Stimulated activated CD4-positive, alpha-beta T cell treated with anti-CD3 and anti-CD28 coated beads, Interleukin-15, amount 100 ng/mL, for 24 hours (primary cell): ENCODE results near the gene STXBP2.

Source experiments
- DNase-seq: peaks from one replicate; pipeline ENCODE4 v3.0.0-alpha.2; 2020

STXBP2 gene

DNA sequence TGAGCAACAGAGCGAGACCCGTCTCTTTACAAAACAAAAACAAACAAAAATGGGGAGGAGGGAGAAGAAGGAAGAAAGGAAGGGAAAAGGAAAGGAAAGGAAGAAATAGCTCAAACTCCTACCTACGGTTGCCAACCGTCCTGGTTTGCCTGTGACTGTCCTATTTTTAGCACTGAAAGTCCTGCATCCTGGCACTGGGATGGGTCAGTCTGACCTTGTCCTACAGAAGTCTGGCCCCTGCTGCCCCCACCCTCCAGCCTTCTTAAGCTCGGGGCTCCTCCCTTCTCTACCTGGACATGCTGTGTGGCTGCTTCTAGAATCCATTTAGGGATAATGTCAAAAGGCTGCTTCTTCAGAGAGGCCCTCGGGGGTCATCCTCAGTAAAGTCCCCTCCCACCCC is 1.2 kb upstream of the STXBP2 start:
- DNase-seq: no peak

DNA sequence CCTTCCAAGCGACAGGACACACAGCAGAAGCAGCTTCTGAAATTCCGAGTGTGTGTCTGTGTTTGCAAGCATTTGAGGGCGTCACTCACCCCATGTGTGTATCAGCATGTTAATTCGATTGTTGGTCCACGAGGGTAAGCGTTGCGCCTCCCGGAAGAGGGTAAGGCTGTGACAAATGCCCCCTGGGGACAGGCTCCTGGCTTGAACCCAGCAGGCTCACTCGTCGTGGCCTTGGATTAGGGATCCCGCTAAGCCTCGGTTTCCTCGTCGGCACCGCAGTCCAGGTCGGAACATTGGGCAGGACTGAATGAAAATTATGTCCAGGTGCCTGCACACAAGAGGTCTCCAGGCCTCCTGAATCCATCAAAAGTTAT is 606 bp upstream of the STXBP2 start:
- DNase-seq: no peak

DNA sequence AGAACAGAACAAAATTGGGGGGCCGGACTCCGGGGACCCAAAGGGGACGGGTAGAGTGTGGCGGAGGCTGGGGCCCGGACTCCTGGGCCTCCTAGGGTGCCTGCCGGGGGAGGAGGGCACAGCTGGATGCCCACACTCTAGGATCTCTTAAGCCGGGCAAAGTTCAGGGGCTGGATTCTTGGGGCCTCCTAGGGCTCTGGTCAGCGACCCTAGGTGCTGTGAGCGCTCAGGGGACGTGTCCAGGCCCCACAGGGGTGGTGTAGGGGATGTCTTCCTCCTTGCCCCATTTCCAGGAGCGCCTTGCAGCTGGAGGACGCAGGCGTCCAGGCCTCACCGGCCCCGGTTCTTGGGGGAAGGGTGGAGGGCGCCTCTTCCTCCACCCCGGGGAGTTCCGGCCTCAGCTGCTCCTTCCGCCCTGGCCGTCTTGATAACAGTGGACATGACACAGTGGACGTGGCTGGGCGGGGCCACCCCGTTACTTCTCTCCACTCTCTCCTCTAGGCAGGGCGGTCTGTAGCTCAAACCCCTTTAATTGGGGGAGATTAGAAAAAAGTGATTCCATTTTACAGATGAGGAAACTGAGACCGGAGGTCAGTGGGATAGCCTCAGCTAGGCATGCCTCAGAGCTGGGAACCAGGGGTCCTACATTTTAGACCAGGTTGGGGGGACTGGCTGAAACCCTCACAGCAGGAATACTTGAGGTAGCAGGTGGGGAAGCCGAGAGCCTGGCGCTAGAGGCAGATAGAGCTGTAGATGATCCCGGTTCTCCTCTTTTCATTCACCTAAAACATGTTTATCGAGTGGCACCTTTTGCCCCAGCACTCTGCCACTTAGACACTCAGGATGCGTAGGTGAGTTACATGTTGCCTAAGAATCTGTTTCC is 705 bp downstream of the STXBP2 start:
- peak; percentile 26 for DNase-seq

DNA sequence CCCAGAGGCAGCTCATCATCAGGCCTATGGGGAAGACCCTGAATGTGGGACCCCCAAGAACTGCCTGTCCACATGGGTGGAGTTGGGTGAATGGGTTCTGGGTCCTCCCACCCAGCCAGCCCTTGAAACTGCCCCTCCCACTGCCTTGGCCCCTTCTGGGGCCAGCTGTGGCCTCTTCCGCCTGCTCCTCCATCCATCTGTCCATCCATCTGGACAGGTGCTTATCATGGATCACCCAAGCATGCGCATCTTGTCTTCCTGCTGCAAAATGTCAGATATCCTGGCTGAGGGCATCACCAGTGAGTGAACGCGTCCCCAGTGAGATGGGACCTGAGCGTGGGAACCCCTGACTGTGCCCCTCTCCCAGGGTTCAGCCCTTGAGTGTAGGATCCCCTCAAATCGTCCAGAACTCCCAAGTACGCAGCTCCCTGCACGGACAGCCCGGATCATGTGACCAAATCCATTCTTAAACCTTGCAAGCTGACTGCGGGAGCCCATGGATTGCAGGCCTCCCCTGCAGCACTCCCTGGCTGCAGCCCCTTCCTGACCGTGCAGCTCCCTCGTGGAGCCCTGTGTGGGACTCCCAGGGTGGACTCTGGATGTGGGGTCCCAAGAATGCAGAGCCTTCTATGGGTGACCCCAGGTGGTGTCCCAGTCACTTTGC is 2.0 kb downstream of the STXBP2 start:
- DNase-seq: no peak

DNA sequence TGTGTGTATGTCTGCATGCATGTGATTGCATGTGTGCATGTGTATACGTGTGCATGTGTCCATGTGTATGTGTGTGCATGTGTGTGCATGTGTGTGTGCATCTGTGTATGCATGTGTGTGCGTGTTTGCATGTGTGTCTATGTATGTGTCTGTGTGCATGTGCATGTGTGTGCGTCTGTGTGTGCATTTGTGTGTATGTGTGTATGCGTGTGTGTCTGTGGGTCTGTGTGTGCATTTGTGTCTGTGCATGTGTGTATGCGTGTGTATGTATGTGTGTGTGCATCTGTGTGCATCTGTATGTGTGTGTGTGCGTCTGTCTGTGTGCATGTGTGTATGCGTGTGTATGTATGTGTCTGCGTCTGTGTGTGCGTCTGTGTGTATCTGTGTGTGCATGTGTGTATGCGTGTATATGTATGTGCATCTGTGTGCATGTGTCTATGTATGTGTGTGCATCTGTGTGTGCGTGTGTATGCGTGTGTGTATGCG is 3.0 kb downstream of the STXBP2 start:
- DNase-seq: no peak

DNA sequence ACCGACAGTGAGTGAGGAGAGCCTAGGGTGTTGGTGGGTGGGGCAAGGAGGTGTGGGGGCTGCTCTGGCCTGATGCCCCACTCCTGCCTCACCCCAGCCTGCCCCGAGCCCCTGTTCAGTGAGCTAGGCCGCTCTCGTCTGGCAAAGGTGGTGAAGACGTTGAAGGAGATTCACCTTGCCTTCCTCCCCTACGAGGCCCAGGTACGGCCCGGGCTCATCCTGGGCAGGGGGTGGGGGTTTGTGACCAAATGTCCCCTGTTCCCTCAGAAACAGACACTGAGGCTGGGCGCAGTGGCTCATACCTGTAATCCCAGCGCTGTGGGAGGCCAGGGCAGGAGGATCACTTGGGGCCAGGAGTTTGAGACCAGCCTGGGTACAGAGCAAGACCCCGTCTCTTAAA is 3.9 kb downstream of the STXBP2 start:
- DNase-seq: no peak

DNA sequence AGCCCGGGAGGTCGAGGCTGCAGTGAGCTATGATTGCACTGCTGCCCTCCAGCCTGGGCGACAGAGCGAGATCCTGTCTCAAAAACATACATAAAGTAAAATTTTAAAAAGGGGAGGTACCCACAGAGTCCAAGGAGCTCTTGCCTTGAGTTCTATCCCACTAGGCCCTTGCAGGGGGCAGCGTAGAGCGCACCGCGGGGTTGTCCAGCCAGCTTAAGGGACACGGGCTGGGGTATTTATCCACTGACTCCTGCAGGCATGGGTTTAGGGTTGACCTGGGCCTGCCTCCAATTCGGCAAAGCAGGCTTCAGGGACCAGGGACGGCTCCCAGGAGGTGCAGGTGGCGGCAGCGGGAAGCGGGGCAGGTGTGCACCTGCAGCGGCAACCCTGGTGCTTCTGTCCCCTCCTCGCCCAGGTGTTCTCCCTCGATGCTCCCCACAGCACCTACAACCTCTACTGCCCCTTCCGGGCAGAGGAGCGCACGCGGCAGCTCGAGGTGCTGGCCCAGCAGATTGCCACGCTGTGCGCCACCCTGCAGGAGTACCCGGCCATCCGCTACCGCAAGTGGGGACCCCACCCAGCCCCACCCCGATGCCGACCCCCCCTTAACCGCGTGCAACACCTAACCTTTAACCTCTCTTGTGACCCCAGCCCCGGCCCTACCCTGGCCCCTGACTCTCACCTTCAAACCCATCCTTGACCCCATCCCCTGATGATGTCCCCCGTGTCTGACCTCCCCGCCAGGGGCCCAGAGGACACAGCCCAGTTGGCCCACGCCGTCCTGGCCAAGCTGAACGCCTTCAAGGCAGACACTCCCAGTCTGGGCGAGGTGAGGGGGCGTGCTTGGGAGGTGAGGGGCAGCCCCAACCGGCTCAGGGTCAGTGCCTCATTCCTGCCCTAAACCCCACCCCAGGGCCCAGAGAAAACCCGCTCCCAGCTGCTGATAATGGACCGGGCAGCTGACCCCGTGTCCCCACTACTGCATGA is 4.7 kb downstream of the STXBP2 start:
- DNase-seq: no peak

DNA sequence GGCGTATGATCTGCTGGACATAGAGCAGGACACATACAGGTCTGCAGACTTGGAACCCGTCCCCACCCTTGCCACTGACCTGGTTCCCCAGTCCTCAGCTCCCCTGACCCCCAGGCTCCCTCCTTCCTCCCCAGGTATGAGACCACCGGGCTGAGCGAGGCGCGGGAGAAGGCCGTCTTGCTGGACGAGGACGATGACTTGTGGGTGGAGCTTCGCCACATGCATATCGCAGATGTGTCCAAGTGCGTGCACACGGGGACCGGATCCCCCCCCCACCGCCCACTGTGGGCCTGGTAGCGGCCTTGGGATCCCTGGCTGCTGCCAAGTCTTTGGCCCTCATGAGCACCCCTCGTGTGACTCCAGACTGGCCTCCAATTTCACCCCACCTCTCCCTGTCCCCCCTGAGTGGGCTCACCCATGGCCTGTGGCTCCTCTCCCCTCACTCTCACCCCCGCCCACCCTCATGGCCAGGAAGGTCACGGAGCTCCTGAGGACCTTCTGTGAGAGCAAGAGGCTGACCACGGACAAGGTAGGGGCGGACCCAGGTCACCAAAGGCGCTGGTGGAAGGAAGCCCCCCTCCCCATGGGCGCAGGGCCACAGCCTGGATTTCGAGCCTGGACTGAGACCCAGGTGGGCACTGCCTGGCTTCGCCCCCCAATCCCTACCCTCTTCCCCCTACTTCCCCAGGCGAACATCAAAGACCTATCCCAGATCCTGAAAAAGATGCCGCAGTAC is 5.6 kb downstream of the STXBP2 start:
- no peak for DNase-seq

DNA sequence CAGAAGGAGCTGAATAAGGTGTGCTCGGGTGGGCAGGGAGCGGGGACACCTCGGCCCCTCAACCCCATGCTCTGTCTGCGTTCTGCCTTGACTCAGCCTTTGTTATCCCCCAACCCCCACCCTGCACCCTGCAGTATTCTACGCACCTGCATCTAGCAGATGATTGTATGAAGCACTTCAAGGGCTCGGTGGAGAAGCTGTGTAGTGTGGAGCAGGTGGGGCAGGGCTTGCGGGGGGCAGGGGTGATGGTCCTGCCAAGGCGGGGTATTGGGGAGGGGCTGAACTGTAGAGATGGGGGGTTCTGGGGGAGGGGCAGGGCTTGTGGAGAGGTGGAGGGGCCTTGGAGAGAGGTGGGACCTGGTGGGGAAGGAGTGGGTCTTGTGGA is 6.1 kb downstream of the STXBP2 start:
- DNase-seq: no peak

DNA sequence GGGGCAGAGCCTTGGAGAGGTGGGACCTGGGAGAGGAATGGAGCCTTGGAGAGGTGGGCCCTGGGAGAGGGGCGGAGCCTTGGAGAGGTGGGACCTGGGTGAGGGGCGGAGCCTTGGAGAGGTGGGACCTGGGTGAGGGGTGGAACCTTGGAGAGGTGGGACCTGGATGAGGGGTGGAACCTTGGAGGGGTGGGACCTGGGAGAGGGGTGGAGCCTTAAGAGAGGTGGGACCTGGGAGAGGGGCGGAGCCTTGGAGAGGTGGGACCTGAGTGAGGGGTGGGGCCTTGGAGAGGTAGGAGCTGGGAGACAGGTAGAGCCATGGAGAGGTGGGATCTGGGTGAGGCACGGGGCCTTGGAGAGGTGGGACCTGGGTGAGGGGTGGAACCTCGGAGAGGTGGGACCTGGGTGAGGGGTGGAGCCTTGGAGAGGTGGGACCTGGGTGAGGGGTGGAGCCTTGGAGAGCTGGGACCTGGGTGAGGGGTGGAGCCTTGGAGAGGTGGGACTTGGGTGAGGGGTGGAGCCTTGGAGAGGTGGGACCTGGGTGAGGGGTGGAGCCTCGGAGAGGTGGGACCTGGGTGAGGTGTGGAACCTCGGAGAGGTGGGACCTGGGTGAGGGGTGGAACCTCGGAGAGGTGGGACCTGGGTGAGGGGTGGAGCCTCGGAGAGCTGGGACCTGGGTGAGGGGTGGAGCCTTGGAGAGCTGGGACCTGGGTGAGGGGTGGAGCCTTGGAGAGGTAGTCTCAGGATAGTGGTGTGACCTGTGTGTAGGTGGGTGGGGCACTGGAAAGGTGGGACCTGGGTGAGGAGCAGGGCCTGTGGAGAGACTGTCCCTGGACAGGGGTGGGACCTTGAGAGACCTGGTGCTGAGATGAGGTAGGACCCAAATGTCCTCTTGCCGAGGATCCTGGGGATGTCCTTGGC is 7.0 kb downstream of the STXBP2 start:
- DNase-seq: peak; percentile 29

DNA sequence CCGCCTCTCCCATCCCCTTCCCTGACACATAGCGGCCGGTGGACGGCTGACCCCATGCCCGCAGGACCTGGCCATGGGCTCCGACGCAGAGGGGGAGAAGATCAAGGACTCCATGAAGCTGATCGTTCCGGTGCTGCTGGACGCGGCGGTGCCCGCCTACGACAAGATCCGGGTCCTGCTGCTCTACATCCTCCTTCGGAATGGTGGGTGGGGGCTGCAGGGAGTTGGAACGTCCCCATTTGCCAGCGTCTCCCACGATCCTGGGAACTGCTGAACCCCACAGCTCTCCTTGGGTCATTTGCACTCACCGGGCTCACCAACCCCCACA is 7.6 kb downstream of the STXBP2 start:
- DNase-seq: no peak

DNA sequence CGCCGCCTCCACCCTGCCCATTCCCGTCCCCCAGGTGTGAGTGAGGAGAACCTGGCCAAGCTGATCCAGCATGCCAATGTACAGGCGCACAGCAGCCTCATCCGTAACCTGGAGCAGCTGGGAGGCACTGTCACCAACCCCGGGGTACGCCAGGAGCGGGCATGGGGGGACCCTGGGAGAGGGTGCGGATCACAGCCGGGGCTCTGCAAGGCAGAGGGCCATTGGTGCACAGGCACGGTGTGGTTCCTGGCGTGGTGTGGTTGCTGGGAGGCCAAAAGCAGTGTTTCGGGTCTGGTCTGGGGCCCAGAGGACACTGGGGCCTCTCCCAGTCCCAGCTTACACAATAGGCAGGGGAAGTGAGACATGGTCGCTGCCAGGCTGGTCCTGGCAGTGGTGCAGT is 8.3 kb downstream of the STXBP2 start:
- DNase-seq: no peak

DNA sequence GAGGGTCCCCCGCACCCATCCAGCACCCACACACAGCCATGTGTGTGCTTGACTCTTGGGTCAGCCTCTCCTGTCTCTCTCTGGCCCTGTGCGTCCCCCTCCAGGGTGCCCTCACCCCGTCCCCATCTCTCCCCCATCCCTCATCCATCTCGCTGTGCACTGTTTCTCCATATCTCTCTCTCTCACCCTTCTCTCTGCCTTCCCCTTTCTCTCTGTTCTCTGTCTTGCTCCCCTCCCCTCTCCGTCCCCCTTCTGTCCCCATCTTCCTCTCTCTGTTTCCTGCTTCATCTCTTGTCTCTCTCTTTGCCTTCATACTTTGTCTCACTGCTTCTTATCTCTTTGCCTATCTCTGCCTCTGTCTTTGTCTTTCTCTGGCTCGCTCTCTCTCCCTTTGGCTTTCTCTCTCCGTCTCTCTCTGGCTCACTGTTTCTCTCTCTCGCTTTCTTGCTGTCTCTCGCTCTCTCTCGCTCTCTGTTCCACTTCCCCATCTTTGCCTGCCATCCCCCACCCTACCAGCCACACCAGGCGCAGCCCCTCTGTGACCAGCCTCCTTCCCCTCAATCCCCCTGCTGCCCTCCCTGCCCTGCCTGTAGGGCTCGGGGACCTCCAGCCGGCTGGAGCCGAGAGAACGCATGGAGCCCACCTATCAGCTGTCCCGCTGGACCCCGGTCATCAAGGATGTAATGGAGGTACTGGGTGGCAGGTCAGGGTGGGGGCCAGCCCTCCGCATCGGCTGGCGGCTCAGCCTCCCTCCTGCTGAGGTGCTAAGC is 8.9 kb downstream of the STXBP2 start:
- no peak for DNase-seq

DNA sequence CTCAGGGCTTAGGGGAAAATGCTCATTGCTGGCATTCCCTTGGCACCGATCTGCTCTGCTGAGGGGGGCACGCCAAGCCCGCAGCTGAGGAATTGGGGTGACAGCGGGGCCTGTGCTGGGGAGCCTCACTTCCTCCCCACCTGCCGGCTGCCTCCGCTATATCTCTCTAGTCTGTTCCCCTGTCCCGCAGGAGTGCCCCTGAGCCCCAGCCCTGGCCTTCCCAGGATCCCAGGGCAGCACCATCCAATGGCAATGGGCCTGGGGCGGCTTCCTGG is 9.5 kb downstream of the STXBP2 start:
- no peak for DNase-seq

DNA sequence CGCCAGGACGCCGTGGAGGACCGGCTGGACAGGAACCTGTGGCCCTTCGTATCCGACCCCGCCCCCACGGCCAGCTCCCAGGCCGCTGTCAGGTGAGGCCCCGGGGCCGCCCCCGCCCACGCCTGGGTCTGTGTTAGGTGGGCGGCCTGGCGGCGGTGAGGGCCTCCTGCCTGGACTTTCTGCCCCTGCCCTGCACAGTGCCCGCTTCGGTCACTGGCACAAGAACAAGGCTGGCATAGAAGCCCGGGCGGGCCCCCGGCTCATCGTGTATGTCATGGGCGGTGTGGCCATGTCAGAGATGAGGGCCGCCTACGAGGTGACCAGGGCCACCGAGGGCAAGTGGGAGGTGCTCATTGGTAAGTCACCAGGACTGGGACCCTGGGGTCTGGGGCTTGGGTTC is 10.2 kb downstream of the STXBP2 start:
- no peak for DNase-seq

DNA sequence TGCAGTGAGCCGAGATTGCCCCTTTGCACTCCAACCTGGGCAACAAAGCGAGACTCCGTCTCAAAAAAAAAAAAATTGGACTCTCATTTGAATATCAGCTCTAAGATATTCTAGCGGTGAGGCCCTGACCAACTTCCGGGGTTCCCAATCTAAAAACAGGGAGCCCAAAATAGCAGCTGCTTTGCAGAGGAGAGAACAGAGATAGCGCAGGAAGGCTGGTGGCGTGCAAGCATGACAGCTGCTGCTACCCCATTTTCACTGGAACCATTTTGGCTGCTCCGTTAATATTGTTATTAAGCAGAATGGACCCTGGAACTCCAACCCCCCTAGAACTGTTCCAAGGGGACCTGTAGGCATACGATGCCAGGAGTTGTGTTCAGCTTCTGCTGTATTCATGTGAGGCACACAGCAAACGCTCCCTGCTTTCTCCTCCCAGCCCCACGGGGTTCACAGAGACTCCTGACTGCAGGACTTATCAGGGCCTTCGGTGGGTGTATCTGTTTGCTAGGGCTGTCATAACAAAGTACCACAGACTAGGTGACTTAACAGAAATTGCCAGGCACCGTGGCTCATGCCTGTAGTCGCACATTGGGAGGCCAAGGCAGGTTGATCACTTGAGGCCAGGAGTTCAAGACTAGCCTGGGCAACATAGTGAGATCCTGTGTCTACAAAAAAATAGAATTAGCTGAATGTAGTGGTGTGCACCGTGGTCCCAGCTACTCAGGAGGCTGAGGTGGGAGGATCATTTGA is 11.5 kb downstream of the STXBP2 start:
- DNase-seq: no peak

DNA sequence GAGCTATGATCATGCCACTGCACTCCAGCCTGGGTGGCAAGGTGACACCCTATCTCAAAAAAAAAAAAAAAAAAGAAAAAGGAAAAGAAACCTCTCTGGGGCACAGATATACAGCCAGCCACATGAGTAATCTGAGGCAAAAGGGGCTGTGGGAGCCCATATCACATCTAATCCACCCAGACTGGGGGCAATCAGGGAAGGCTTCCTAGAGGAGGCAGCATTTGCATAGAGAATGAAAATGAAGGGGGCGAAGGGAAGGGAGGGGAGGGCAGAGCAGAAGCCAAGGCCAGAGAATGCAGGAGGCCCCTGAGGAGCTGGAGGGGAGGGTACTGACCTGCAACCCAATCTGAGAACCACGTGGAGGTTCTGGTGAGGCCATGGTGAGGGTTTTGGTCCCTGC is 13.2 kb downstream of the STXBP2 start:
- DNase-seq: no peak

DNA sequence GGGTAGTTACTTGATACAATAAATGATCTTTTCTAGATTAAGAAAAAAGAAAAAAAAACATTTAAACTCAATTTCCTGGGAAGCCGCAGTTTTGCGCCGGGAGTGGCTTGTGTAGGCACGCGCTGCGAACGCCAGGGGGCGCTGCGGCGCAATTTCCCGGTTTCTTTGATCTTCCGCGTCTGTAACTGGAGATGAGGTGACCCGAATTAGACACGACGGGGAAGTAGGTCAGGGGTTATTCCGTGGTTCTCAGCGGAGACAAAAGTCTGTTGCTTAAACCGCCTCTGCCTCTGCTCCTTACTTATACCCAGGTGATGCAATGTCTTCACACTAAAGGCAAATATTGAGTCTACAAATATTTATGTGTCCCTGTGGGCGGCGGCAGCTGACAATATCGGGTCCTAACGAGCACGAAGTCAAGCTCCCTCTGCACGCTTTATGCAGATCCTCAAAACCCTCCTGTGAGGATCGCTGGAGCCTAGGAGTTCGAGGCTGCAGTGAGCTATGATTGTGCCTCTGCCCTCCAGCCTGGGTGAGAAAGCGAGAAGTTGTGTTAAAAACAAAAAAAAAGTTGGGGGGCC is 15.2 kb downstream of the STXBP2 start:
- DNase-seq: peak; percentile 84

DNA sequence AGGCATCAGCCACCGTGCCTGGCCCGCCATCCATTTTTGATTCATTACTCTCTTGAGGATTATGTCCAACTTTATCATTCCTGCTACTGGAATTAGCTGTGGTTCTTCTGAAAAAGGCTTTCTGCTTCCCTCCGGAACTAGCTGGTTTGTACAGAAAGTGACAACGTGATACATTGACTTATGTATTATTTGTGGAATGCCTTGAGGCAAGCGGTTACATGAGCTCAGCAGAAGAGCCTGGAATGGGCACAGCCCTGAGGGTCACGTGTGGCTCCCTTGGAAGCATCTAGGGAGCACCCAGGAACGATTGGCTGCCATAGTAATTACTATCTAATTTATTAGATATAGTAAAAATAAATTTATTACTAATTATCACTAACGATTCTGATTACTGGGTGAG is 17.5 kb downstream of the STXBP2 start:
- no peak for DNase-seq

DNA sequence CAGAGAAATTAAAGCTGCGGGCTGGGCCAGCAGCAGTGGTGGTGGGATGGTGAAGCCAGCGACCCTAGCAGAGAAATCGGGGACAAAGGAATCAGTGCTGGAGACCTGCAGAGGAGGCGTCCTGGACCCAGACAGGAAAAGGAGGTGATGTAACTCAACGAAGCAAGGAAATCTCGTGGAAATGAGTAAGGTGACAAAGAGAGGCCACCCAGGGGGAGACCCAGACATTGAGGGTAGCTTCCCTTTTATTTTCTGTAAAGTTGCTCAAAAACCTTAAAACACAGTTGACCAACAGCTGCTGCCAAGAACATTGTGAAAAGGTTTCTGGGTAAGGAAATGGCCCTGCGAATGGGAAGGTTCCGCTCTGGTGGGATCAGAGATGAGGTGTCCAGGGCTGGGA is 18.7 kb downstream of the STXBP2 start:
- no peak for DNase-seq
